NCI-H187 treated with DMSO at 0.1 percent for 48 hours (cell line): ENCODE results near the gene POLR1H.
"Not testable (repeated sequence)": the region's sequence is repeated elsewhere in the genome, so short reads cannot be mapped to it uniquely, and the experiment has no call there.

Experiments
- DNase-seq: peaks from one replicate; lab custom pipeline; 2025; lab: John Stamatoyannopoulos, UW

POLR1H gene, protein sequence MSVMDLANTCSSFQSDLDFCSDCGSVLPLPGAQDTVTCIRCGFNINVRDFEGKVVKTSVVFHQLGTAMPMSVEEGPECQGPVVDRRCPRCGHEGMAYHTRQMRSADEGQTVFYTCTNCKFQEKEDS

GRCh38 chr6:30061092-30061857, at the start of gene POLR1H:
Gene POLR1H (plus strand): TSS chr6:30061265. CDS start chr6:30061525, 260 bp downstream.
- peak; percentile 78 for DNase-seq

DNA sequence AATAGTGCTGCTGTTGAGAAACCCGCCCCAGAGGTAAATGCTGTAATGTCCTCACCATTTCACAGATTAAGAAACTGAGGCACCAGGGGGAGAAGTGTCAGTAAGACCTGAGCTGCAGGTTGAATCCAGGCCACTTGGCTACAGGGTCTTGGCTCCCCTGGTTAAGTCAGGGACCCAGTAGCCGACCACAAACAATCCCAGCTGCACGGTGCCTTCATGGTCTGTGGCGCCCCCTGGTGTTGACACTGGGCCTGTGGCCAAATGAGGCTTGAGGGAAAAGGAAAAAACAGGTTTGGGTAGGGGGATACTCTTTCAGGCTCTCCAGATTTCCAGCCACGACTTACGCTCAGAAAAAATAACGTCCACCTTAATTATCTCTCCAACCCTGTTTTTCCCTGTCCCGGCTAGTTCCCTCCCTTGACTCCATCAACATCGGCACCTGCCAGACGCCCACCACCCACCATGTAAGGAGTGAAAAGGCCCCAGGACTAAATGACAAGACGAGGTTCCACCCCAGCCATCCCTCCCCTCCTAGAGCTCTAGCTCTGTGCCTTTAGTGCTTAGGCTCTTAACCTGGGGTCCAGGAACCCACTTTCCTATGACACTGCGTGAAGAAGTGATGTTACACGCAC, 47.7 kb upstream of the POLR1H start:
- DNase-seq = no peak

DNA sequence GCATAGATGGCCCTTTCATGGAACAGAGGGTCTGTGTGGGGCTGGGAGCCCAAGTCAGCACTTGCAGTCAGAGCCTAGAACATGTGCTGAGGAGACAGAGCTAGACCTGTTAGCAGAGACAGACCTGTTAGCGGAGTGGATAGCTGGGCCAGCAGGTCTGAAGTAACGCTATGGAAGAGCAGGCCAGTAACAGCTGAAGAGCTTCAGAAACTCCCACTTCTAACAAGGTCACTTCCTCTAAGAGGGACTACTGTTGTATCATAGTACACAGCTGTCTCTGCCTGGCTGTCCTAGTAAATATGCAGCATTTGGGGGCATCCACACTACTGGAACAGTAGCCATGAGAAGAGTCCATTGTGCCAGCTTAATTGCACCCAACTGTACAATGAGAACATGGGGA, 41.2 kb upstream of the POLR1H start:
- DNase-seq = no peak

- DNase-seq = no peak
Observed at GRCh38 chr6:30020626-30021025, 40.4 kb upstream of the POLR1H start.

DNA sequence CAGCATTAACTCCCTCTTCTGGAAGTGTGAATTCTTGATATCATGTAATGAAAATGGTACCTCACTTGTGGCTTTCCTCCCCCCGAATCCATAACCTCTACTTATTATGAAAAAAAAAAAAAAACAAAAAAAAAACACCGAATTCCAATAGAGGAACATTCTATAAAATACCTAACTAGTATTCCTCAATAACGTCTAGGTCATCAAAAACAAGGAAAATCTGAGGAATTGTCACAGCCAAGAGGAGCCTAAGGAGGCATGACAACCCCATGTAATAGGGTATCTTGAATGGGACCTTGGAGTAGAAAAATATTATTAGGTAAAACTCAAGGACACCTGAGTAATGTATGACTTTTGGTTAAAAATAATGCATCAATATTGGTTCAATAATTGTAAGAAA, 38.9 kb upstream of the POLR1H start:
- DNase-seq = no peak

DNA sequence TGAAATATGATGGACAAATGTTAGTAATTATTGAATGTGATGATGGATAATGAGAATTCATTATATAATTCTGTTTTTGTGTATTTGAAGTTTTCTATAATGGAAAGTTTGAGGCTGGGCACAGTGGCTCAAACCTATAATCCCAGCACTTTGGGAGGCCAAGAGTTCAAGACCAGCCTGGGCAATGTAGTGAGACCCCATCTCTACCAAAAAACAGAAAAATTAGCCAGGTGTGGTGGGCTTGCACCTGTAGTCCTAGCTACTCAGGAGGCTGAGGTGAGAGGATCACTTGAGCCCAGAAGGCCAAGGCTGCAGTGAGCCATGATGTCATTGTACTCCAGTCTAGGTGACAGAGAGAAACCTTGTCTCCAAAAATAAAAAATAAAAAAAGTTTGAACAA, 38.4 kb upstream of the POLR1H start:
- not testable (repeated sequence) for DNase-seq

DNA sequence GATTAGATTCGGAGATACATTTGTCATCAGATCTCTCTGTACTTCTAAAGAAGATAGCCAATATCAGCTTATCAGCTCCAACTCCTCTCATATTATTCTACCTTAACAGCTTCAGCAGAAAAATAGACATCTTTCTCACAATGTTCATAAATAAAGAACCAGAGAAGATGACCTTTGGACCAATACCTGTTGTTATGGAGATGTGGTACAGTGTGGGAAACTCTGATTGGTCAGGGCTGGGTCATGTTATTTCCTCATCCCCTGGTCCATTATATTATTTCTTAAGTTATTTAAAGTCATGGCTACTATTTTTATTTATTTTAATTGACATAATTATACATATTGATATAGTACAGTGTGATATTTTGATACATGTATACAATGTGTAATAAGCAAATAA, 35.9 kb upstream of the POLR1H start:
- no peak for DNase-seq

GRCh38 chr6:30029588-30029987, 31.5 kb upstream of the POLR1H start:
- no peak for DNase-seq

DNA sequence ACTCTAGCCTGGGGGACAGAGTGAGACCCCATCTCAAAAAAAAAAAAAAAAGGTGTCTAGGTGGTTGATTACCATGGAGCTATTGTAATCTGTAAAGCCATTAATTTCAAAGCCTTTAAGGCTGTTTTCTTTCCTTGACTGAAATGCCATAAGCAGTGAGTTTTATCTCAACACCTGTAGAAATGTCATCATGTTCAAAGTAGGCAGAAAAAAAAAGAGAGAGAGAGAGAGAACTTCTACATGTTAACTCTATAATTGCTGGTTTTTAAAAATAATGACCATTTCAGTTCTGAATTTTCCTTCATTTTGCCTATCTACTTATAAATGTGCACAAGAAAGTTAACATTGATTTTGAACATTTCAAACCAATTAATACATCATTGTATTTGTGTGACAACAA, 29.7 kb upstream of the POLR1H start:
- DNase-seq = no peak

- not testable (repeated sequence) for DNase-seq
Observed at GRCh38 chr6:30033440-30033839, 27.6 kb upstream of the POLR1H start.

GRCh38 chr6:30035784-30036183, 25.3 kb upstream of the POLR1H start:
- DNase-seq = no peak

GRCh38 chr6:30037182-30037788, 23.8 kb upstream of the POLR1H start:
- no peak for DNase-seq

GRCh38 chr6:30041221-30041620, 19.8 kb upstream of the POLR1H start:
- no peak for DNase-seq

DNA sequence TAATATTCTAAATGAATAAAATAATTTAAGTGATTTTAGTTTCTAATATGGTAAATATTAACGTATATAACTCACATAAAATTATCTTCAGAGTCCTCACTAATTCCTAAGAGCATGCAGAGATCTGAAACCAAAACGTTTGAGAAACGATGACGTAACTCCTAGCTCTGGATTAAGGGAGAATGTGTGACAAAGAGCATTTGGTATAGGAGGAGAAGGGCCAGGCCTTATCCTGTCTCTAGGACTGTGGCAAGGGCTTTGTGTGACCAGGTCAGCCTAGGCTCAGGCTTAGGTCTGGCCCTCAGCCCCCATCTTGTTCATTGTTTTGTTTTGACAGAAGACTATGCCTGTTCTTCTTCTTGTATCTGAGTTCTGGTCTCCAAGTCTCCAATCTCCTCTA, 19.2 kb upstream of the POLR1H start:
- no peak for DNase-seq

- DNase-seq = no peak
Observed at GRCh38 chr6:30042476-30042875, 18.6 kb upstream of the POLR1H start.

DNA sequence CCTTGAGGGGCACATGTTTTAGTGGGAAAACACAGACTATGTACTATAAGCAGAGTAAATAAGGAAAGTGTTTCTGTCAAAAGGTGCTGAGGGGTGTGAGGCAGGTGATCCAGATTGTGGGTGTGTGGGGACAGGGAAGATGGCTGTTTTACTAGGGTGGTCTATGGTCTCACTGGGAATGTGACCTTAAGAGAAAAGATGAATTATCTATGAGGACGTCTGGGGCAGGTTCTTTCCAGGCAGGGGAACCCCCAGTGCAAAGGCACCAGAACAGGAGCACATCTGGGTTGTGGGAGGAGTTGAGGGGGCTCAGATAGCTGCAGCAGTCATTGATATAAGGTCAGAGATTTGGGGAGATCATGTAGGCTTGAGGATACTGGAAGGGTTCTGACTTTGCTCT, 18.2 kb upstream of the POLR1H start:
- DNase-seq = no peak

GRCh38 chr6:30043744-30044143, 17.3 kb upstream of the POLR1H start:
- no peak for DNase-seq

DNA sequence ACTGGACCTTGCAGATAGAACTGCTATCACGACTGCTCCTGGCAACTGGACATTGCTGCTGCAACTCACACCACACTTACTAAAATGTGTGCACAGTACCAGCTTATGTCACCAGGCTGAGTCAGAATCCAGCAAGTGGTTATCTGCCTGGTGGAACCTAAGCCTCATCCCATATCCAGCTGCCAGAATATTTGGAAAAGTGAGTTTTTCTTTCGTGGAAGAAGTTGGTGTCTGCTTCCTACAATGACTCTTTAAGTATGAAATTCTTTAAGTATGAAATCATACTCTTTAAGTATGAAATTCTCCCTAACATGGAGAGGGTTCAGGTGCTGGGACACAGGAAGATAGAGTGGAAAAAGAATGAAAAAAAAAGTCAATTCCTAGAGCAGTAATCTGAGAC, 16.4 kb upstream of the POLR1H start:
- DNase-seq = no peak

- DNase-seq = no peak
Observed at GRCh38 chr6:30047220-30047619, 13.8 kb upstream of the POLR1H start.

DNA sequence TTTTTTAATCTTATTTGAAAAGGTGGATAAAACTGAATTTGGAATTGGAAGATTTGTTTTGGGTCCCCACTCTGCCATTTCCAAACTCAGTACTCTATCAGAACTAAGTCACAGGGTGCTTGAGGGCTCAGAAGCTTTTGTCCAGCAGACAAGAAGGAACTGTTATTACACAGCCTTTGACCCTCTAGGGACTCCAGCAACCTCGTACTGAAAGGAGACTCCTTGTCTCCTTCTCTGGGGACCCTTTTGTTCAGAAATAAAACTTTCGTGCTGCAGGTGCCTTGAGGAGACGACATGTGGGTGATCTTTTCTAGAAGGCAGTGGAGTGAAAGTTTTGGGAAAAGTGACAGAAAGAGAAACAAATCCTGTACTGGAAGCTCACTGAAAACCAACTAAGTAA, 7.4 kb upstream of the POLR1H start:
- no peak for DNase-seq

GRCh38 chr6:30055513-30055912, 5.6 kb upstream of the POLR1H start:
- DNase-seq = no peak

- no peak for DNase-seq
Observed at GRCh38 chr6:30060606-30061091, 416 bp upstream of the POLR1H start.
